Cerebellar nuclear complex (tissue), 1 donor: ENCODE results near the gene SLCO2A1.
"Not testable (repeated sequence)": the region's sequence is repeated elsewhere in the genome, so short reads cannot be mapped to it uniquely, and the experiment has no call there.

Experiments used
- DNase-seq, 2 experiments: peaks; one replicate each; lab custom pipeline; 2025; lab: John Stamatoyannopoulos, UW

SLCO2A1 gene

DNA sequence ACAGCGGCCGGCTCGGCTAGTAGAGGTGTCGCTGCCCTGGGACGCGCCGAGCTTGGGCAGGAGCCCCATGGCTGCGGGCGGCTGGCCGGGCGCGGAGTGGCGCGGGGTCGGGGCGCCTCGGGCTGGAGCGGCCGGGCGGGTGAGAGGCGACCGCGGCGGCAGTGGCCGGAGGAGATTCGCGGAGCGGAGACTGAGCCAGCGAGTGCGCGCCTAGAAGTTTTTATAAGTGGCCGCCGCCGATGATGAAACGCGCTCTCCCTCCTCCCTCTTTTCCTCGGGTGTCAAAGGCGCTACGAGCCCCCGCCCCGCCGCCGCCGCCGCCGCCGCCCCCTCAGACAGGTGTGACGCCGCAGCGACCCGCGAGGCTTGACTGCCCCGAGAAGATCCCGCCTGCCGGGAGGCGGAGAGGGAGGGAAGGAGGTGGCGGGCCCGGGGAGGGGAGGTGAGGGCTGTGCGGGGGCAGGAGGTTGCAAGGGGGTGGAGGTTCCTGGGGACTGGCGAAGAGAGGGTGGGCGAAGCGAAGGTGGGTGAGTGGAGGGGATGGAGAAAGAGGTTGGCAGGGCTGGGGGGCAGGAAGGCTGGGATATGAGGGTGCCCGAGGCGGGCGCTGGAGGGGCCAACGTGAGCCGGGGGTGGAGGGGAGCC lies at the start of gene SLCO2A1:
Gene SLCO2A1 (minus strand): TSS at position 192 of the 645 bp plus-strand sequence. CDS start 123 bp downstream, at position 69.
- no peak for DNase-seq

DNA sequence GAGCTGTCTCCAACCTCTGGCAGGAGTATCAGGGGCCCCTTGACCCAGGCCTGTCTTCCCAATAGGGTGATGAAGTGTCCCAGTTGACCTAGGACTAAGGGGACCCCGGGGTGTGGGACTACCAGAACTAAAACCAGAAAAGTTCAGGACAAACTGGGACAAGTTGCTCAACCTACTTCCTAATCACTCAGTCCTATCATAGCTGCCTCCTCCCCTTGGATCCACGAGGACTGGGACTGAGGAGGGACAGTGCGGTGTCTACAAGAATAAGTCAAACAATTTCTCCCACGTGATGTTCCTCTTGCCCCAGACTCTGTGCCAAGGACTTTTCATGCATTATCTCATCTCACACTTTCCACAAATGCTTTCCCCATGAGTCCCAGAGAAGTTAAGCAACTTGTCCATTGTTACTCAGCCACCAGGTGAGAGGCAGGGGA lies 49.4 kb upstream of the SLCO2A1 start:
- DNase-seq = no peak

DNA sequence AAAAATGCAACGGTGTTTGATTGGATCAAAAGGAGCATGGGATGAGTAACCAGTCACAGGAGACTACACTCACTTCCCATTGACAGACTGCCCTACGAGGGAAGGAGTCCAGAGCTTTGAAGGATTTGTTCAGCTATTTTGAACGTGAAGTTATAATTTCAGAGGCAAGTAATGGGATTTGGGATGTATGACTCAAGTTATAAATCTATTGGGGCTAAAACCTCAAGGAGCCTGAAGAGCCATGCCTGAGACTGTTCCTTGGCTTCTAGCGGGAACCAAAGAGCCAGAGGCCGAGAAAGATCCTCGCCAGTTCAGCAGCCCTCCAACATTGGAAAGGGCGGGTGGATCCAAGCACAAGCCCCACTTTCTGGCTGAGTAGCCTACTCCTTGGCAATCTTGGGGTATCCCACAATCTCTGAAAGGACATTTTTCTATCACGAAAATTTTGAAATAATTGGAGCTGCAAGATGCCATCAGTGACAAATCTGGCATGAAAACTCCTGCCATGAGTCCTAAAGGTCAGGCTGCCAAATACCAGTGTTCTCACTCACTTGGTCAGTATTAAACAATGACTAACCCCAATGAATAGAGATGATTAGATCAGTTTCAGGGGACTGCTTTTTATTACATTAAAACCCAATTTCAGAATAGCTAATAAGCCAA lies 48.6 kb upstream of the SLCO2A1 start:
- DNase-seq = no peak

DNA sequence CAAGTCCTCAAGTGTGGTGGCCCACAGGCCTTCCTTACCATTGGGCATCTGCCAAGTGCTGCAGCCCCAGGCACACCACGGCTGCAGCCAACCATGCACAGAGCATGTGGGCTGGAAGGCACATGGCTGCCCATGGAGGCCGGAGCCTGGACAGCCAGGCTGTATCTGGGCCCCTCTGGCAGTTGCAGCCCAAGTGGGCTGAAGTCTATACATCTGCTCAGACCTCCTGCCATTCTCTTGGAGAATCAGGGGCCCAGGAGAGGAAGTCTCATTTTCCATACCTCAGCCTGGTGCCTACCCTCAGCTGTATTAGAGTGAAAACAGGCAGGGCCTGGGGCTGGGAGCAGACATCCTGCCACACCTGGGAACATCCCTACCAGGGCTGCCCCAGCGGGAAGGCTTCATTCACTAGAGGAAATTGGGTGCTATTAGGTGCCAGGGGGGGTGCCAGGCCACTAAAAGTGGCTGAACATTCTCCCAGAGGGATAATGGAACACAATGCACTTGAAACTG lies 48.0 kb upstream of the SLCO2A1 start:
- DNase-seq = no peak

DNA sequence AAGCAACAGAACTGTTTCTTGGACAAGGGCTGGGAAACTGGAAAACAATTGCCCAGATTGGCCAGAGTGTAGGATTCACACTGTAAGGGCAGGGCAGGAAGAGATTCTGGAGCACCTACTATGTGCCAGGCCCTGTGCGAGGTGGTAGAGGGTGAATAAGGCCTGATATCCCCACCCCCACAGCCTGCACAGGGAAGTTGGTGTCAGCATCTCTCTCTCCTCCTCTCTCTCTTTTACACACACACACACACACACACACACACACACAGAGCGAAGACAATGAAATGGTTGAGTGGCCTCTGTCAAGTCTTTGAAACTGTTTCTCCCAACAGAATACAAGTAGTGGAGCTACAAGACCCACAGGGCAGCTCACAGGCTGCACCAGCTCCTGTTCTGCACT lies 47.1 kb upstream of the SLCO2A1 start:
- DNase-seq = no peak

DNA sequence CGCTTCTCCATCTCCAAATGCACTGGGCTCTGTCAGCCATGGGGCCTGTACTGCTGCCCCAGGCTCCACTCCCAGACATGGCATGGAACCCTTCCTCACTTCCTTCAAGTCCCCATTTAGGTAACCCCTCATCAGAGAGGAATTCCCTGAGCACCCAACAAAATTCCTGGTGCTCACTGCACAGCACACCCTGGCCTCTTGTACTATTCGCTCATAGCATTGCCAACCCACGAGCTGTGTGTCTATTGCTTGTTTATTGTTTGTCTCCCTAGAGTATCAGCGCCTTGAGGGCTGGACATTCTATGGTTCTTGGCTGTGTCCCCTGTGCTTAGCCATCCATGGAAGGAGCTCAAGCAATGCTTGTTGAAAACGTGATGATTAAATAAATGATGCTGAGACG lies 46.1 kb upstream of the SLCO2A1 start:
- no peak for DNase-seq

DNA sequence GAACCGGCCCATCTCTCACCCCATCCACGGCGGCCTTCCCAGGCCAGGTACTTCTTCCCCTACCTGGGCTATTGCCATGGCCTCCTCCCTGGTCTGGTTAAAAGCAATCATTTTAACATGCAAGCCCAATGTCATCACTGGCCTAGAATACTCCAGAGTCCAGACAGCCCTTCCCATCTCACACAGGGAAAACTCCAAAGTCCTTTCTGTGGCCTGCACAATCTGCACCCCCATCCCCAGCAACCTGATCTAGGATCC lies 45.8 kb upstream of the SLCO2A1 start:
- DNase-seq = no peak

DNA sequence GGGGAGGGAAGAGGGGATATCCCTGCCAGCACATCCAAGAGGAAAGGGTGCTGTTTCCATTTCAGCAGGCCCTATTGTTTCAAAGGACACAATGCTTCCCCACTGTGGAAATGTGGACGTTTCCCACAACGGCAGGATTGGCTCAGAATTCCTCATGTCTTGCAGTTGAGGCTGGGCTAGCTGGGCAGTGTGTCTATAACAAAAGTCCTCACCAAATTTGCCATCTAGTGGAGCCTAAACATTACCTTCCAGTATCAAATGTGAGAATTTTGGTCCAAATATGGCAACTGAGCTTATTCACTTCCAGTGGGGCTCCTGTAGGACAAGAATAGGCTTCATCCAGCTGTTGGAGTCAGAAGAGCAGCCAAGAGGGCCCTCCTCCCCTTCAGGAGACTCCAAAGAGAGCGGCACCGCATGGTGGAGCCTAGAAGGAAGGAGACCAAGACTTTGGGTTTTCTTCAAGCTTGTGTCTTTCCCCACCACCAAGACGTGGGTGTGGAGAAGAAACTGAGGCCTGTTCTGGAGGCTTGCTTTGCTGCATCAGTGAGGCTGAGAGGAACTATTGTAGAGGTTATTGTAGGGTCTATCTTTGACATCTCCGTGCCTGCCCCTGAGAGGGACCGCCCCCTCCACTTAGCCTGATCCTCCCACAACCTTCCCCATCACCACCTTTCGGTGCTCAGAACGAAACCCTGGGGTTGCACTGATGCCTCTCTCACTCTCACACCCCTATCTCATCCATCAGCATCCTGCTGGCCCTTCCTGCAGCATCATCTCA lies 45.3 kb upstream of the SLCO2A1 start:
- DNase-seq = no peak

DNA sequence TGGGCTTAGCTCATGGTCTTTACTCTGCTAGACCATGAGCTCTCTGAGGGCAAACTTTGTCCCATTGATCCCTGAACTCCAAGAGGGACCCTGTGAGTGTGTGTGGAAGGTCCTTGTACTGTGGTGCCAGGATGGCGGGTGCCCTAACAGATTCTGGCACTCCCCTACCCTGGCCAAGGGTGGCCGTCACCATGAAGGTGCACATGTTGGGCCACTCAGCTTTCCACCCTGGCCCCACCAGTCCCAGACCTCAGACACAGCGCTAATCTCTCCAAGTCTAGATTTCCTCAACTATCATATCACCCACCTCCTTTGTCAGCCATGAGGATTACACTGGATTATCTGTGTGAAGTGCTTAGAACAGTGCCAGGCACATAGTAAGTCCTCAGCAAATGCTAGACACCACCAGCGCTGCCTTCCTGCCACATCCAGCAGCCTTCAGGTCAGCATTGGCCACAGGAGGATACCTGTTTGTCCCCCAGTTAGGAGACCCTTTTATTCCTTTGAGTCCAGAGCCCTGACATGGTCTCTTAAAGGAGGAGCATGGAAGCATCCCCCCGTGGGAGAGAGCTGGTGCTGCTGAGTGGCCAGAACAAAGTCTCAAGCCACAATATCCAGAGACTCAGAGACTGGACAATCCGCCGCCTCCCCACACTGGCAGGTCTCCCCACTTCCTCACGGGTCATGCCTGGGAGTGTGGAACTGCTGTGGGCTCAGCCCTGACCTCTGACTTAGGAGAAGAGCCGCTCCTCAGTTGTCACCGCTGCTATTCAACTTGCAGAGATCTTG lies 44.5 kb upstream of the SLCO2A1 start:
- no peak for DNase-seq

DNA sequence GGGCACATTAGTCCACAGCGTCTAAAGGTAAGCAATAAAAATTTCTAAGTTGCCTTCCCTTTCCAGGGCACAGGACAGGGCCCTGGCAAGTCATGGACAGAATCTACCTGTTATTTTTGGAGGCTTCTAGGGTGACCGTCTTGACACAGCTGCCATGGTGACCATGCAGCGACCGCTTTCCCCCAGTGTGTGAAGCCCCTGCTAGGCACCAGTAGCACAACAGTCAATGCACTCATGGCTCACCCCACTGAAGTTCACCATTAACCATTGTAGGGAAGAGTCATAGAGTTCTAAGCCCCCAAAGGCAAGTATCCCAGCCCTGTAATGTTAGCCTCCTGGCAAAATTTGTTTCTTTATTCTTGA lies 43.8 kb upstream of the SLCO2A1 start:
- DNase-seq = no peak

DNA sequence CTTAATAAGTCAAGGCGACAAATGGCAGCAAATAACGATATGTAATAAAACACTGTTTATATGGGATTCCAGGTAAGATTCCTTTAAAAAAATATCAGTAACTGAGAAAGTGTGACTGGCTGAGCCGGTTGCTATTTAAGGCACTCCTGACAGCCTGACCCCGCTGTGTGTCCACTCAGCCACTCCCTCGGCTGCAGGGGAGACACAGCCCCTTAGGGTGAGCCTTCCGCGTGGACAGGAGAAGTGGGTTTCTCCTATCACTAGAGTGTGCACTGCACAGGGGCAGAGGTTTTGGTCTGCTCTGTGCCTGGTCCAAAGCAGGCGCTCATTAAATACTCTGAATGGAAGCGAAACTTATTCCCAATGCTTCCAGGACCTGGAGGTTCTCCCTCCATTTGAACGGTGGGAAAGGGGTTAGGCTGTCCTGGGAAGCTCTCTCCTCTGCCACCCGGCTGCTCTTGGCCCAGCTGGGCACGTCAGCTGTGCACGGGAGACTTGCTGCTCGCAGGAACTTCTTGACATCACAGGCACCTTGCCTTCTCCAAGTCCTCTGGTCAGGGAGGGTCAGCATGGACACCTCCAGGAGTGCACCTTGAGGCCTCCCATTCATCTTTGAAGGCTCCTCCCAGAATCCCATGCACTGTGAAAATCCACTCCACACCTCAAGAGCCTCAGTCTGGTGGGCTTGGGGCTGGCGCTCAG lies 43.3 kb upstream of the SLCO2A1 start:
- DNase-seq = no peak

DNA sequence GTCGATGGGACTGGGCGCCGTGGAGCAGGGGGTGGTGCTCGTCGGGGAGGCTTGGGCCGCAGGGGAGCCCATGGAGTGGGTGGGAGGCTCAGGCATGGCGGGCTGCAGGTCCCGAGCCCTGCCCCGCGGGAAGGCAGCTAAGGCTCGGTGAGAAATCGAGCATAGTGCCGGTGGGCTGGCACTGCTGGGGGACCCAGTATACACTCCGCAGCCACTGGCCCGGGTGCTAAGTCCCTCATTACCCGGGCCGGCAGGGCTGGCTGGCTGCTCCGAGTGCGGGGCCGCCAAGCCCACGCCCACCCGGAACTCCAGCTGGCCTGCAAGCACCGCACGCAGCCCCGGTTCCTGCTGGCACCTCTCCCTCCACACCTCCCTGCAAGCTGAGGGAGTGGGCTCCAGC lies 40.6 kb upstream of the SLCO2A1 start:
- DNase-seq = not testable (repeated sequence)

DNA sequence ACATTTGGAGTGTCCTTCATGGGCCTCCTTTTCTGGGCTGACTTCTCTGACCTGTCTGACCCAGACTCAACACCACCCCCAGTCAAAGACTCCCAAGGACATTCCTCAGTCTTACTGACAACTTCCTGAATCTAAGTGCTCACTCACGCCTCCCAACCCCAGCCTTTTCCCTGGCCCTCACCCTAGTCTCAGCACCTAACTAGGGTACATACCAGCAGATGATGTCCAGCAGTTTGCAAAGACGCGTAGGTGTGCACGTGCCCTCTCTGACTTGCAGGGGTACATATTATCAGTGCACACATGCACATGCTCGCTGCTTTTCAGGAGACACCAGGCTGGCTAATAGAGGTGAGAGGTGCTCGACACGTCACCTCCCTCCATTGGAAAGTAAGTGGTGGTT lies 38.7 kb upstream of the SLCO2A1 start:
- no peak for DNase-seq

DNA sequence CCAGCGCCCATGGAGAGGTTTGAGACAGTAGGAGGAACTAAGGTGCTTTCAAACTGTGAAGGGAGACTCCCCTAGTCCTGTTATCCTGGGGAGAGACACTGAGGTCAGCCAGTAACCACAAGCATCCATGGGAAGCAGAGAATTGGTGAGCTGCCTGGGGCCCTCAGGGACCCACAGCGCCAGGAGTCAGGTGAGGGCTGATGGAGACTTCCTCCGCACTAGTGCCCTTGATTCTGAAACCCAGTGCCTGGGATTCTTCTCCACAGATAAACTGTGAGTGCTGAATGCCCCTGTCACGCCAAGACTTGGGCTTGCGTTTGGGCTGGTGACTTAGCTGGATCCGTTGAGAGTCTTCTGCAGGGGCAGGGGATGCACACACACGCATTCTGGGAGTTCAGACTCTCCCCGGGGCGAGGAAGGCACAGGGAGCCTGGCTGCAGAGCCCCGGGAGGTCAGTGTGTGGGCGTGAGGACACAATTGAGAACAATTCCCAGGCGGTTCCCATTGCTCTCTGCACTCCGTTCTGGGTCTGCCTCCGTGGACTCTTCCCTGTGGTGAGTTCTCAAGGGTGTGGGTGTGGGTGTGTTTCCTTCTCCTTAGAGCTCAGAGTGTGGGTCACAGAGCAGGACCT lies 37.9 kb upstream of the SLCO2A1 start:
- DNase-seq = no peak

DNA sequence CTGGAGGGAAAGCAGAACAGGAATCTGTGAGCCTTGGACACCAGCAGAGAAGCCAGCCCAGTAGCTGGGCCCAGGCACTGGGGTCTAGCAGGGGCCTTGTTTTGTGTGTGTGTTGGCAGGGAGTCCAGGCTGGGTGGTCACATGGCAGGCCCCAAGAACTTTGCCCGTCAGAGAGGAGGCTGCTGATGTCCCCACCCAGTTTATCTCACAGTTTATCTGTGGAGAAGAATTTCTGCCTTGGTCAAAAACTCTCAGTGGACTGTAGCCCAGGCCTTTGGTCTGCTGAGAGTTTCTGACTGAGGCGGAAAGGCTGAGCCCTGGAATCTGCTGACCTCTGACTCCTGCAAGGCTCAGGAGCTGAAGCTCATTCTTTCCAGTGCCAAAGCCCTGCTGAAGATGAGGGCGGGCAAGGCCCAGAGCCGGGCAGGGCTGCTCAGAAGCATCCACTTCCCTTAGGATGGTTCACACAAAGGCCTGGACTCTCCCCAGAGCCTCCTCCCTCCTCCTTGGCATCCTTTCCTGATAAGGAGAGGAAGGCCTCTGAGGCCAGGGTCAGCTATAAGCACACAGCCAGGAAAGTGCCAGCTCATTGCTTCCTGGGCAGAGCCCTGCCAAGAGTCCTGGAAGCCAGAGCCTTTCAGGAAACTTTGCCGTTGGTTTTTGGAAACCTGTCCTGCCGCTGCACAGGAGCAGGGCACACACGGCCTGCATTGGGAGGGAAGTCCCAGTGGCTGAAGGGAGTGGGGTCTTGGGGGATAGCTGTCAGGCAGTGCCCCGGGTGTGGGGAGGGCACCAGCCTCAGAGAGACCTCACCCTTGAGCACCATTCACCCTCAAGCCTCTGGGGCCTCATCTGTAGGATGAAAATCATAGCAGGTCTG lies 37.2 kb upstream of the SLCO2A1 start:
- no peak for DNase-seq

DNA sequence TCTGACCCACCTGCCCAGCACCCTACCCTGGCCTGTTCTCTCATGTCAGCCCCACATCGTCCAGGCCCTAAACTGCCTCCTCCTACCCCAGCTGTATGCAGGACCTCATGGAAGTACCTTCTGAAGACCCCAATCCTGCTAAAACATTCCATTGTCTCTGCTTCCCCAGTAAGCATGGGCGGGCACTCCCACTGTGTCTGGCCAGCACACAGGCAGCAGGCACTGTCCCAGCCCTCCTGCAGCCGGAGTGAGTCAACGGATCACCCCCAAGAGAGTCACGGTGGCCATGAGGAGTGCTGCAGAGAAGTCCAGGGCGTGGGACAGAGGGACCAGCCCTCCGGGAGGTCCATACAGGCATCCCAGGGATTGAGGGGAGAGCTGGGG lies 36.4 kb upstream of the SLCO2A1 start:
- DNase-seq = no peak

DNA sequence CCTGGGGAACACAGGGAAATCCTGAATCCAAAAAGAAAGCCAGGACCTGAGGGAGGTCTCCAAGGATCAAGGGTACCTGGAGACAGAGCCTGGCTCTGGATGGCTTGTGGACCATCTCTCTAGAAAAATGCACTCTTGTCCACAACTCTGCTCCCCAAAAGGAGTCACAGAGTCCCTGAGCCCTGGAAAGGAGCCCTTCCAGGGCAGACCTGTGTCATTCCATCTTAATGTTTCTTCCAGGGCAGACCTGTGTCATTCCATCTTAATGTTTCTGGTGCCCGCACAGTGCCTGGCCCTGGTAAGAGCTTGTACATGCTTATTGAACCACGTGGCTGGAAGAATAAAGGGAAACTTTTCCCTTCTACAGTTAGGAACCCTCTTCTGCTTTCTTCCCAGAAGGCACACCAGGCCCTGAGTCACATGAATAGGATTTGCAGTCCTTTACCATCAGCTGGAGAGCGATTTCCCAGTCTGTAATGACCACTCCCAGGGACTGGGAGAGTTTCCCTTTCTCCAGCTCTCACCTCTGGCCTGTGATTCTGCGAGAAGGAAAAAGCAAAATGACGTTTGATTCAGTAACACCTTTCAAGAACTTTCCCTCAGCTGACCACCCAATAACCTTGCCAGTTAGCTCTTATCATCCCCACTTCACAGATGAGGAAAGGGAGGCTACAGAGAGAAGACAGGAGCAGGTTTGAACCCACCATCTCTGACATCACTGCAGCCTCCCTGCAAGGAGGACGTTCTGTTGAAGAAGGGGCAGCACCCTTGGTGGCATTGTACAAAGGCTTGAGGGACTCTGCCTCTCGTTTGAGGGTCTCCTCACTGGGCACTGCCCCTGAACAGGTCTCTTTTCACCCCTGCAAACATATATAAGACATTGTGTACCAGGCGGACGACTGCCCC lies 35.8 kb upstream of the SLCO2A1 start:
- no peak for DNase-seq

DNA sequence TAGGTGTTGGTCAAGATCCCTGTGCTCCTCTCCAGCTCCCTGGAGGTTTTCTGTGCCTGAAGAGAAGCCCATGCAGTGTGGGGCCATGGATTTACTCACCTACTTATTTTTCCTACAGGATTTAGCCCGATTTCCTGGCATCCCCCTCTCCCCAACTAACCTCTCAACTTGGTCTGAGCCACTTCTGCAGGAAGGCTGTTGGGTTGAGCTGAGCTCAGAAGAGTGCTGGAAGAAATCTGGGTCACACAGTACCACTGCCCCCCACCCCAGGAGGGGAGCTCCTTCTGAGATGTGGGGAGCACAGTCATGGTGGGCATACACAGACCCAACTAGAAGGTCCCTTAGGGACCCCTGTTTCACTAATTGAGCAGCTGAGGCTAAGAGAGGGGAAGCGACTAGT lies 34.4 kb upstream of the SLCO2A1 start:
- no peak for DNase-seq

DNA sequence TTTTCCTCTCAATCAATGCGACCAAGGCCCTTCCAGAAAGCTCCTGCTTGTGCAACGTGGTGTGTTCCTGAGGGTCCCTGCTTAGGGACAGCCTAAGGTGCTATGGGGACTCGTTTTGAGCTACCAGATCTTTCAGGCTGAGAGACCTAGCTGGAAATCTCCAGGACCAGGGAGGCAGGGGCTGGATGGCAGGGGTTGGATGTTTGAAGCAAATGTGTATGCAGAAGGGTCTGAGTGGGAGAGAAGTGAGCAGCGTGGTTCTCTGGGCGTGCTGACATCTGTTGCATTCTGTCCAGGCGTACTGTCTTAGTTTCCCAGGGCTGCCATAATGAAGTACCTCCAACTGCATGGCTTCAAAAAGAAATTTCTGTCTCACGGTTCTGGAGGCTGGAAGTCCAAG lies 31.7 kb upstream of the SLCO2A1 start:
- DNase-seq = no peak
